Adipocyte (in vitro differentiated cells): ENCODE results near the gene CC2D2A.

ENCODE experiments used
- DNase-seq: peaks from one replicate; pipeline ENCODE4 v3.0.0-alpha.2; 2015; ENCODE audit warnings: low read depth
- H3K27me3 ChIP-seq: replicated peaks from 2 replicates; pipeline ENCODE4 v1.7.0; 2013; ENCODE audit warnings: mild to moderate bottlenecking, low read length, moderate library complexity; ENCODE audit not compliant: control insufficient read depth, insufficient read depth
- H3K36me3 ChIP-seq: 2 replicates; pipeline ENCODE4 v1.7.0; 2013; ENCODE audit warnings: low read length, mild to moderate bottlenecking, moderate library complexity; ENCODE audit not compliant: control insufficient read depth, insufficient read depth, severe bottlenecking
- H3K4me1 ChIP-seq: 2 replicates; pipeline ENCODE4 v1.7.0; 2013; ENCODE audit warnings: mild to moderate bottlenecking, low read length, moderate library complexity; ENCODE audit not compliant: control insufficient read depth, insufficient read depth
- H3K4me3 ChIP-seq: 2 replicates; pipeline ENCODE4 v1.7.0; 2013; ENCODE audit warnings: mild to moderate bottlenecking, low read length, moderate library complexity
- H3K9ac ChIP-seq: 2 replicates; pipeline ENCODE4 v1.7.0; 2013; ENCODE audit warnings: mild to moderate bottlenecking, low read length, moderate library complexity
- H3K9me3 ChIP-seq: 2 replicates; pipeline ENCODE4 v1.7.0; 2013; ENCODE audit warnings: mild to moderate bottlenecking, low read length, moderate library complexity; ENCODE audit not compliant: control insufficient read depth

CC2D2A gene

GRCh38 chr4:15443371-15444160 lies 26.1 kb upstream of the CC2D2A start:
- no peaks in the 10 kb centered on the region for H3K36me3 ChIP-seq
- H3K9me3 ChIP-seq: no peaks in the 10 kb centered on the region
- DNase-seq: no peak
- no peak overlapping the region for H3K9ac ChIP-seq
- H3K4me1 ChIP-seq: no peaks in the 10 kb centered on the region
- H3K4me3 ChIP-seq: no peak overlapping the region
- no peaks in the 10 kb centered on the region for H3K27me3 ChIP-seq

DNA sequence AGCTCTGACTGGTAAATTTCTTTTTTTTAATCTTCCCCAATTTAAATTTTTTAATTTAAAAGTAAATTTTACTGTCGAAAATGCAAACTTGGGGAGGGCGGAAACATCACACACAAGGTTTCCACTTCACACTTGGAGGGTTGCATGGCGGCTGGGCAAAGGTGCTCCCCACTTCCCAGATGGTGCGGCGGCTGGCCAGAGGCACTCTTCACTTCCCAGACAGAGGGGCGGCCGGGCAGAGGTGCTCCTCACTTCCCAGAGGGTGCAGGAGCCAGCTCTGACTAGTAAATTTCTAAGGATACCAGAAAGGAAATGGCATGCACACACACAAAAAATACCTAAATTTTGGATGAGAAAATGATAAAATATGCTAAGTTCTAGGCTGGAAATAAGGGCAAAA lies 25.4 kb upstream of the CC2D2A start:
- no peaks in the 10 kb centered on the region for H3K9me3 ChIP-seq
- H3K4me3 ChIP-seq: no peak overlapping the region
- H3K9ac ChIP-seq: no peak overlapping the region
- no peaks in the 10 kb centered on the region for H3K36me3 ChIP-seq
- DNase-seq: no peak
- no peaks in the 10 kb centered on the region for H3K4me1 ChIP-seq
- no peaks in the 10 kb centered on the region for H3K27me3 ChIP-seq

GRCh38 chr4:15444879-15445547 lies 24.7 kb upstream of the CC2D2A start:
- no peaks in the 10 kb centered on the region for H3K4me1 ChIP-seq
- H3K9me3 ChIP-seq: no peaks in the 10 kb centered on the region
- no peak overlapping the region for H3K4me3 ChIP-seq
- no peak for DNase-seq
- no peaks in the 10 kb centered on the region for H3K36me3 ChIP-seq
- H3K9ac ChIP-seq: no peak overlapping the region
- no peaks in the 10 kb centered on the region for H3K27me3 ChIP-seq

- Histone ChIP-seq H3K27me3 (no peaks in the 10 kb centered on the region), H3K9me3 (no peaks in the 10 kb centered on the region), H3K9ac (peak overlapping the region; percentile 30), H3K4me3 (peak overlapping the region; percentile 22), H3K4me1 (peaks cover 40% of the 10 kb centered on the region), H3K36me3 (no peaks in the 10 kb centered on the region)
- DNase-seq: peak; percentile 46
Observed at GRCh38 chr4:15451181-15451865, 18.4 kb upstream of the CC2D2A start.

DNA sequence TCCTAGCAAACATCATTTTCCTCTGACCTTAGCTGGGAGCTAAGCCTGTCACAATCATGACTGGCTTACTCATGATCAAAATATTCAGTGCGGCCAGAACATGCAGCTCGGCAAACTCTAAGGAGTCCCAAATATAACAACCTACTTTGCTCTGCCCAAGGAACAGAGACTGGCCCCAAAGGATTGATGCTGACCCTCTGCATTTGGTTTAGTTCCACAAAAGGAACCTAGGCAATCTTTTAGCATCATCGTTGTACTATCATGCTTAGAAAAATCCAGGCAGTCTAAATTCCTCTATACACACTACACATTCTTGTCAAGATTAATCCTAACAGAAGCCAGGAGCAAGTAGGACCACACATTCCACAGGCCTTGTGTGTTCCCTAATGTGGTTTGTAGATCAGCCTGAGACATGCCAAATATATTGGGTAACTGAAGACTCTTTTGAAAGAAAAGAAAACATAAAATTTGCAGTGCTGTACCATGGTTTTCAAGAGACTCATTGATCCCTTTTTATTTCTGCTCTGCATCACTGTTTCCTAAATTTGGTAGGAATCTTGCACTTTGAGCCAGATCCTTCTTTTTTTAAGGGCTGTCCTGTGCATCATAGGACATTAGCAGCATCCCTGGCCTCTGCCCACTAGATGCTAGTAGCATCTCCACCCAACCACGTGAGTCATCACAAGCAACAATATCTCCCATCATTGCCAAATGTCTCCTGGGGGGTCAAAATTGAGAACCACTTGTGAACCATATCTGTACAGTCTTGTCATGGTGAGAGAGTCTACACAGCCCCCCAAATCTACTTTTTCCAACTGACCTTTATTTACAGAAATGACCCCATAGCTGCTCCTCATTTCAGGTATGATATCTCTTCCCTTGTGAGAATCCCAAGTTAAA lies 17.6 kb upstream of the CC2D2A start:
- no peaks in the 10 kb centered on the region for H3K9me3 ChIP-seq
- no peaks in the 10 kb centered on the region for H3K27me3 ChIP-seq
- H3K9ac ChIP-seq: no peak overlapping the region
- DNase-seq: peak; percentile 86
- peak overlapping the region; percentile 22 for H3K4me3 ChIP-seq
- H3K4me1 ChIP-seq: peaks cover 46% of the 10 kb centered on the region
- H3K36me3 ChIP-seq: no peaks in the 10 kb centered on the region

GRCh38 chr4:15455290-15455689 lies 14.4 kb upstream of the CC2D2A start:
- peaks cover 49% of the 10 kb centered on the region for H3K4me1 ChIP-seq
- DNase-seq: peak; percentile 95

DNA sequence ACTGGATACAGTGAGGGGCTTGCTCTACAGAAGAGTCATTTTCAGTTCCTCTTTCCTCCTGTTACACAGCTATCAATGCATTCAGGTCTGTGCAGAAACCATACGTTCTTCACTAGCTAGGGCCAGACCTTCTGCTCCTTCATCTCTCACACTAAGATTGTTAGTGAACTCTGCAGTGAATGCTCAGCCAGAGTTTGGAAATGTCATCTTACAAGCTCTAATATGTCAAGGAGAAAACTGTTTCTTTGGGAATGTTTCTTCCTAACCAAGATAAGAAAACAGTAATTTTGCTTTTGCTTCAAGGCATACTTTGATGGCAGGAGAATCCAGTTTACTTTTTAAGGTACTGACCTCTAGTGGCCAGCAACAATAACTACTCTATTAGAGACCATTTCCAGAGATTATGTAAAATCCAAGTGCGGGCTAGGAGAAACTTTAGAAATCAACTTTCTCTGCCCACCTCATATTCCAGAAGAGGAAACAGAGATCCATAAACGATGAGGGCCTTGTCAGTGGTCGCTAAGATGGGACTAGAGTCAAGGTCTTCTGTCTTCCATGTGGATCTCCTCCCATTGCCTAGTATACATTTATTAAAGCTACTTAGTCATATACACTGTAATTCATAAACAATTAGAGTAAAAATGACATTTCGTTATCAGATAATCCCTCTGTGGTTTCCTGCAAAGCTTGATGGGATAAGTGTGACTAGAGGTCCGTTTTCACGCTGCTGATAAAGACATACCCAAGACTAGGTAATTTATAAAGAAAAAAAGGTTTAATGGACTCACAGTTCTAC lies 12.1 kb upstream of the CC2D2A start:
- Histone ChIP-seq H3K9me3 (no peaks in the 10 kb centered on the region), H3K9ac (peak overlapping the region; percentile 3), H3K4me1 (peaks cover 28% of the 10 kb centered on the region), H3K4me3 (no peak overlapping the region), H3K36me3 (no peaks in the 10 kb centered on the region), H3K27me3 (peaks cover 5% of the 10 kb centered on the region)
- peak; percentile 89 for DNase-seq

More at GRCh38 chr4:15455290-15455689, 14.4 kb upstream of the CC2D2A start:
- Histone ChIP-seq H3K27me3 (no peaks in the 10 kb centered on the region), H3K9ac (peak overlapping the region; percentile 4), H3K9me3 (no peaks in the 10 kb centered on the region), H3K4me3 (no peak overlapping the region), H3K36me3 (no peaks in the 10 kb centered on the region)

GRCh38 chr4:15458616-15459015 lies 11.1 kb upstream of the CC2D2A start:
- Histone ChIP-seq H3K9me3 (no peaks in the 10 kb centered on the region), H3K36me3 (no peaks in the 10 kb centered on the region), H3K4me3 (no peak overlapping the region), H3K27me3 (peaks cover 5% of the 10 kb centered on the region), H3K9ac (no peak overlapping the region), H3K4me1 (peaks cover 25% of the 10 kb centered on the region)
- no peak for DNase-seq

DNA sequence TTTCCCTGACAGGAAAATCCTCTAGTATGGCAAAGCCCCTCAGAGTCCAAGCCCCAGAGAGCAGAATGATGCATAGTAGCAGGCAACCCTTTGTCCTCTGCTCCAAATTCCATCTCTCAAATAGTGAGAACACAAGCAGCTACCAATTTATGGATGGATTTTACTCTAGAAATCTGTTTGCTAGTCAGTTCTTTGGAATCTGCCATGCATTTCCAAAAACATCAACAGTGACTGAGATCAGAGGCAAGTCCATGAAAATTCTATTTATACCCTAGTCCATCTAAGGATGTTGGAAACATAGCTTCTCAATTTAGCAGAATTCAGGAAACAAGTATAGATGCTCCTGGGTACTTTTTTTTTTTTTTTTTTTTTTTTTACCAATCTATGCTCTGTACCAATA lies 10.0 kb upstream of the CC2D2A start:
- Histone ChIP-seq H3K4me1 (peaks cover 25% of the 10 kb centered on the region), H3K27me3 (peaks cover 5% of the 10 kb centered on the region), H3K36me3 (no peaks in the 10 kb centered on the region), H3K9ac (no peak overlapping the region), H3K4me3 (no peak overlapping the region), H3K9me3 (no peaks in the 10 kb centered on the region)
- peak; percentile 26 for DNase-seq

DNA sequence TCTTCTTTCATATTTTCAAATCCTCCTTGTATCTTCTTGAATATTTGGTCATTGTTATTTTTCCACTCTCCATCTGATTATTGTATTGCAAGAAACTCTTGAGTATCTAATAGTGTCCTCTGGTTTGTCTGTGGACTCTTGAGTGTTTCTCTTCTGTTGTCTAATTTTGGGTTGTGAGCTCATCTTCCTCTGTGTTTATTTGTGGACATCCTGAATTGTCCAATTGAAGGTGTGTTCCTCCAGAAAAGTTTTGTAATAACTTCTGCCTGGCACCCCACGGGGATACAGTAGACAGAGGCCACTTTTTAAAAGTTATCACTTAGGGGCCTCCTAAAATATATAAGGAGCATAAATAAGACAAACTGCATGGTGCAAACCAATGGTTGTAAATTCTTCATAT lies 3.1 kb upstream of the CC2D2A start:
- H3K9ac ChIP-seq: no peak overlapping the region
- H3K9me3 ChIP-seq: no peaks in the 10 kb centered on the region
- no peak for DNase-seq
- no peaks in the 10 kb centered on the region for H3K27me3 ChIP-seq
- H3K36me3 ChIP-seq: no peaks in the 10 kb centered on the region
- H3K4me1 ChIP-seq: peaks cover 14% of the 10 kb centered on the region
- H3K4me3 ChIP-seq: no peak overlapping the region
